GM12878 (cell line): Measurements from ENCODE around the gene MATN3. TPM values are rescaled to one million over a fixed set of nuclear protein-coding genes. Genes with fewer than 3 reads are reported as not detected.

Experiments used
- ATAC-seq: fragments of 200-7000 bp; cut with Tn5 transposase; 3 replicates; pipeline ENCODE4 v1.9.1; 2020; ENCODE audit warnings: mild to moderate bottlenecking, moderate library complexity
- BruUV-seq: library from RNA; stranded (reverse); fragments of 400-500 nt; replicated peaks from 2 replicates; lab custom pipeline; 2021; lab: Mats Ljungman, UMichigan
- CTCF ChIA-PET: fragments of 300-600 bp; sonication (Branson Sonifier 250); formaldehyde crosslinking; extraction: SDS; loops from one replicate; lab custom pipeline; 2021; ENCODE audit warnings: inconsistent platforms; lab: Yijun Ruan, JAX
- POLR2A ChIA-PET: fragments of 350-600 bp; formaldehyde crosslinking; extraction: SDS; loops from one replicate; lab custom pipeline; 2021; ENCODE audit warnings: inconsistent platforms; lab: Charles Lee
- RAD21 ChIA-PET: fragments of 300-600 bp; sonication (Branson Sonifier 250); formaldehyde crosslinking; loops from one replicate; lab custom pipeline; 2023; ENCODE audit warnings: antibody characterized with exemption; ENCODE audit not compliant: unreplicated experiment; lab: Charles Lee
- SMC1A ChIA-PET: fragments of 300-600 bp; sonication (Branson Sonifier 250); formaldehyde crosslinking; loops from one replicate; lab custom pipeline; 2023; ENCODE audit not compliant: unreplicated experiment, uncharacterized antibody; lab: Charles Lee
- DNase-seq: peaks from one replicate; pipeline ENCODE4 v3.0.0-alpha.2; 2011; ENCODE audit warnings: low read depth, low spot score
- FAIRE-seq: peaks from 3 replicates; lab custom pipeline; 2011; peaks lifted over from hg19 to GRCh38; lab: Jason Lieb, UNC
- H2AFZ ChIP-seq: 2 replicates; pipeline ENCODE4 v1.6.0; 2011; ENCODE audit warnings: low read depth, low read length, control low read depth; ENCODE audit not compliant: control insufficient read depth
- H3K27ac ChIP-seq: 2 replicates; pipeline ENCODE4 v1.5.1; 2011; ENCODE audit warnings: control low read depth; ENCODE audit not compliant: control insufficient read depth, insufficient read depth
- H3K27me3 ChIP-seq, 2 experiments: replicated peaks in 1 of 2; 2 replicates each; pipeline versions ENCODE4 v1.6.0 to v1.6.1; 2011; ENCODE audit warnings: low read length in 1 of 2; ENCODE audit not compliant: control insufficient read depth in 2 of 2, insufficient read depth in 2 of 2
- H3K36me3 ChIP-seq, 2 experiments: 2 replicates each; pipeline ENCODE4 v1.5.1; 2011; ENCODE audit warnings: low read length in 1 of 2; ENCODE audit not compliant: control insufficient read depth in 2 of 2, insufficient read depth in 2 of 2
- H3K4me1 ChIP-seq: 2 replicates; pipeline ENCODE4 v1.6.1; 2011; ENCODE audit warnings: mild to moderate bottlenecking, low read length, moderate library complexity, mixed read lengths; ENCODE audit not compliant: control insufficient read depth, insufficient read depth
- H3K4me2 ChIP-seq: 2 replicates; pipeline ENCODE4 v1.6.0; 2011; ENCODE audit warnings: control low read depth; ENCODE audit not compliant: control insufficient read depth, insufficient read depth
- H3K4me3 ChIP-seq: fragments of 200-600 bp; sonication (generic); 2 replicates; pipeline ENCODE4 v1.5.1; 2016
- H3K79me2 ChIP-seq: 2 replicates; pipeline ENCODE4 v1.6.0; 2011; ENCODE audit warnings: low read length; ENCODE audit not compliant: control insufficient read depth, insufficient read depth
- H3K9ac ChIP-seq: 2 replicates; pipeline ENCODE4 v1.8.0; 2011; ENCODE audit warnings: low read length, control low read depth, mixed read lengths; ENCODE audit not compliant: control insufficient read depth, insufficient read depth
- H3K9me3 ChIP-seq: replicated peaks from 3 replicates; pipeline ENCODE4 v1.5.1; 2011; ENCODE audit warnings: mild to moderate bottlenecking, low read length; ENCODE audit not compliant: control insufficient read depth, insufficient read depth
- H4K20me1 ChIP-seq: 2 replicates; pipeline ENCODE4 v1.6.0; 2011; ENCODE audit not compliant: control insufficient read depth, insufficient read depth
- ASH2L ChIP-seq: fragments of 300-600, 200-600 bp; sonication (generic); IDR thresholded peaks from 2 replicates; pipeline ENCODE4 v1.6.1; 2017; ENCODE audit warnings: low read depth, mild to moderate bottlenecking, borderline replicate concordance
- ETV6 ChIP-seq, 2 experiments: fragments of 450-650 bp in 1 of 2; IDR thresholded peaks in 1 of 2; conservative IDR thresholded peaks in 1 of 2; 2 replicates each; pipeline ENCODE4 v1.6.1; 2014; ENCODE audit warnings: antibody characterized with exemption in 1 of 2, borderline replicate concordance in 1 of 2, low read depth in 1 of 2, mild to moderate bottlenecking in 1 of 2, moderate library complexity in 1 of 2
- FOS ChIP-seq: IDR thresholded peaks from 3 replicates; pipeline ENCODE4 v1.6.1; 2011; ENCODE audit warnings: borderline replicate concordance; ENCODE audit not compliant: insufficient read length; ENCODE audit errors: extremely low read depth
- HDGF ChIP-seq: fragments of 450-650 bp; IDR thresholded peaks from 2 replicates; pipeline ENCODE4 v1.6.1; 2016; ENCODE audit warnings: antibody characterized with exemption
- IKZF1 ChIP-seq: fragments of 450-650 bp; conservative IDR thresholded peaks from 2 replicates; pipeline ENCODE4 v1.6.1; 2017; ENCODE audit warnings: antibody characterized with exemption, mild to moderate bottlenecking
- NFYA ChIP-seq: IDR thresholded peaks from 2 replicates; pipeline ENCODE4 v1.6.1; 2011; ENCODE audit warnings: low read depth, mild to moderate bottlenecking, low read length, improper control_type of control experiment, borderline replicate concordance
- RAD21 ChIP-seq: IDR thresholded peaks from 2 replicates; pipeline ENCODE4 v1.6.1; 2011; ENCODE audit warnings: mild to moderate bottlenecking, low read depth, low read length, moderate library complexity; ENCODE audit not compliant: insufficient read depth
- RUNX3 ChIP-seq: IDR thresholded peaks from 2 replicates; pipeline ENCODE4 v1.6.1; 2012; ENCODE audit warnings: low read length, inconsistent platforms
- SMAD1 ChIP-seq: fragments of 450-650 bp; IDR thresholded peaks from 2 replicates; pipeline ENCODE4 v1.6.1; 2018; ENCODE audit warnings: mild to moderate bottlenecking, low read depth; ENCODE audit not compliant: partially characterized antibody
- SPI1 ChIP-seq: IDR thresholded peaks from 2 replicates; pipeline ENCODE4 v1.6.1; 2011; ENCODE audit warnings: low read depth, mild to moderate bottlenecking, low read length, moderate library complexity, borderline replicate concordance; ENCODE audit not compliant: insufficient read depth
- TAF1 ChIP-seq: IDR thresholded peaks from 2 replicates; pipeline ENCODE4 v1.6.1; 2011; ENCODE audit warnings: mild to moderate bottlenecking, low read depth, low read length, borderline replicate concordance
- TCF12 ChIP-seq: IDR thresholded peaks from 2 replicates; pipeline ENCODE4 v1.6.1; 2011; ENCODE audit warnings: low read depth, mild to moderate bottlenecking, low read length
- ZBTB33 ChIP-seq: fragments of 450-650 bp; IDR thresholded peaks from 2 replicates; pipeline ENCODE4 v1.6.1; 2017; ENCODE audit warnings: mild to moderate bottlenecking
- in situ Hi-C: fragments of 300-500 bp; cut with MboI; formaldehyde crosslinking; loops from 9 replicates; pipeline ENCODE4 v1.14.3; 2018; ENCODE audit warnings: mixed read lengths
- intact Hi-C: fragments of 100-400 bp; cut with micrococcal nuclease; formaldehyde crosslinking; loops from one replicate; pipeline ENCODE4 v1.14.2; 2022; ENCODE audit not compliant: unreplicated experiment
- polyA plus RNA-seq, 11 experiments: library from polyadenylated mRNA; depleted of rRNA in 4 of 11; unstranded in 6 of 11; stranded (reverse) in 5 of 11; fragments of >200 nt; fragmentation: Nextera tagmentation in 4 of 11; fragmentation: Illumina TruSeq in 1 of 11; extraction: Ambion mirVana in 4 of 11; extraction: Trizol in 1 of 11; gene quantifications; 1 replicate in 1 of 11; 2 replicates in 10 of 11; pipeline versions ENCODE4 v1.2.1 to v1.2.3, GENCODE V29; 2011 to 2016; ENCODE audit warnings: inconsistent platforms in 2 of 11, missing spikeins in 2 of 11, low read depth in 1 of 11
- total RNA-seq, 4 experiments: library from RNA; depleted of rRNA in 3 of 4; stranded (reverse); fragments of >200 nt in 3 of 4; fragmentation: Illumina TruSeq in 1 of 4; extraction: Trizol in 1 of 4; gene quantifications; 2 replicates each; pipeline versions ENCODE4 v1.2.1 to v1.2.3, GENCODE V29; 2013 to 2021
- TF ChIP-seq, protein P1 (sequence below): IDR thresholded peaks from 2 replicates; pipeline ENCODE4 v1.6.1; 2011; ENCODE audit warnings: borderline replicate concordance, low read depth, mild to moderate bottlenecking, moderate library complexity, mixed read lengths, low read length; ENCODE audit not compliant: insufficient read depth; ENCODE audit errors: extremely low read length
- TF ChIP-seq, protein P2 (sequence below): IDR thresholded peaks from 2 replicates; pipeline ENCODE4 v1.6.1; 2011; ENCODE audit warnings: borderline replicate concordance, low read depth, mild to moderate bottlenecking, moderate library complexity, low read length; ENCODE audit not compliant: insufficient read depth, poor library complexity, severe bottlenecking
- TF ChIP-seq, protein P3 (sequence below): IDR thresholded peaks from 2 replicates; pipeline ENCODE4 v1.6.1; 2012; ENCODE audit warnings: low read depth, low read length, improper control_type of control experiment

Gene MATN3
- total and polyA plus RNA-seq, 10 of the 15 experiments (the other 5 are each of a cell fraction or from before 2014, with no cell fraction given) = 0.09 TPM; not detected in 9

- TF ChIP-seq HDGF = no peak
- no peak for TF ChIP-seq TAF1
- no peak for TF ChIP-seq ZBTB33
- no peak for TF ChIP-seq RAD21
- TF ChIP-seq, protein P1, sequence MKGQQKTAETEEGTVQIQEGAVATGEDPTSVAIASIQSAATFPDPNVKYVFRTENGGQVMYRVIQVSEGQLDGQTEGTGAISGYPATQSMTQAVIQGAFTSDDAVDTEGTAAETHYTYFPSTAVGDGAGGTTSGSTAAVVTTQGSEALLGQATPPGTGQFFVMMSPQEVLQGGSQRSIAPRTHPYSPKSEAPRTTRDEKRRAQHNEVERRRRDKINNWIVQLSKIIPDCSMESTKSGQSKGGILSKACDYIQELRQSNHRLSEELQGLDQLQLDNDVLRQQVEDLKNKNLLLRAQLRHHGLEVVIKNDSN = no peak
- no peak for TF ChIP-seq IKZF1
- TF ChIP-seq NFYA = no peak
- no peak for TF ChIP-seq RUNX3
- TF ChIP-seq ASH2L = no peak
- TF ChIP-seq, protein P2, sequence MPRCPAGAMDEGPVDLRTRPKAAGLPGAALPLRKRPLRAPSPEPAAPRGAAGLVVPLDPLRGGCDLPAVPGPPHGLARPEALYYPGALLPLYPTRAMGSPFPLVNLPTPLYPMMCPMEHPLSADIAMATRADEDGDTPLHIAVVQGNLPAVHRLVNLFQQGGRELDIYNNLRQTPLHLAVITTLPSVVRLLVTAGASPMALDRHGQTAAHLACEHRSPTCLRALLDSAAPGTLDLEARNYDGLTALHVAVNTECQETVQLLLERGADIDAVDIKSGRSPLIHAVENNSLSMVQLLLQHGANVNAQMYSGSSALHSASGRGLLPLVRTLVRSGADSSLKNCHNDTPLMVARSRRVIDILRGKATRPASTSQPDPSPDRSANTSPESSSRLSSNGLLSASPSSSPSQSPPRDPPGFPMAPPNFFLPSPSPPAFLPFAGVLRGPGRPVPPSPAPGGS = no peak
- TF ChIP-seq SPI1 = no peak
- TF ChIP-seq ETV6 (conservative IDR thresholded peaks at IDR 0.05 in 1 of 2, IDR thresholded peaks at IDR 0.05 in 1 of 2; ENCODE audit: borderline replicate concordance in 1 of 2, low read depth in 1 of 2) = no peak
- TF ChIP-seq SMAD1 = no peak
- TF ChIP-seq TCF12 = no peak
- TF ChIP-seq, protein P3, sequence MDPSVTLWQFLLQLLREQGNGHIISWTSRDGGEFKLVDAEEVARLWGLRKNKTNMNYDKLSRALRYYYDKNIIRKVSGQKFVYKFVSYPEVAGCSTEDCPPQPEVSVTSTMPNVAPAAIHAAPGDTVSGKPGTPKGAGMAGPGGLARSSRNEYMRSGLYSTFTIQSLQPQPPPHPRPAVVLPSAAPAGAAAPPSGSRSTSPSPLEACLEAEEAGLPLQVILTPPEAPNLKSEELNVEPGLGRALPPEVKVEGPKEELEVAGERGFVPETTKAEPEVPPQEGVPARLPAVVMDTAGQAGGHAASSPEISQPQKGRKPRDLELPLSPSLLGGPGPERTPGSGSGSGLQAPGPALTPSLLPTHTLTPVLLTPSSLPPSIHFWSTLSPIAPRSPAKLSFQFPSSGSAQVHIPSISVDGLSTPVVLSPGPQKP = no peak
- no peak for TF ChIP-seq FOS
- Histone ChIP-seq H3K4me1 (peaks cover 3% of the 10 kb centered on the region; the same call in 1 of the 2 replicates), H3K4me2 (no peak overlapping the region), H3K9ac (no peak overlapping the region), H3K9me3 (no peaks in the 10 kb centered on the region), H3K79me2 (no peaks in the 10 kb centered on the region), H4K20me1 (no peaks in the 10 kb centered on the region), H3K27ac (no peak overlapping the region), H3K4me3 (no peak overlapping the region), H3K36me3 (no peaks in the 10 kb centered on the region), H2AFZ (no peak overlapping the region), H3K27me3 (no peaks in the 10 kb centered on the region)
- no TSS peak for BruUV-seq
- ChIA-PET SMC1A (interaction anchor here (0.6 to 0.9 kb wide), 4 partner anchors 14 to 107 kb away, joined by 3 to 5 read pairs (median 3); no protein-coding TSS in a partner anchor), POLR2A (interaction anchor here (1.0 kb wide), 1 partner anchor 21 kb away, joined by 3 read pairs; no protein-coding TSS in a partner anchor), CTCF (interaction anchor here (0.6 to 0.7 kb wide), 2 partner anchors 22 to 116 kb away, joined by 3 read pairs; no protein-coding TSS in a partner anchor), RAD21 (interaction anchor here (1.2 kb wide), 1 partner anchor 232 kb away, joined by 3 read pairs; no protein-coding TSS in a partner anchor)
- ATAC-seq = no peak
- FAIRE-seq = no peak
- in situ Hi-C loops = no loop called here
- no peak for DNase-seq
- intact Hi-C loops = no loop called here
Observed at GRCh38 chr2:19993731-19994130, 18.7 kb downstream of the MATN3 start.
